ENCODE data around the gene MAP7D1. TPM values are rescaled to one million over a fixed set of nuclear protein-coding genes. Genes with fewer than 3 reads are reported as not detected.
A peak's percentile ranks its signal among the peaks of the same experiment; 100 is the strongest.

The MAP7D1 gene
- total RNA-seq, 1 experiment from 2014 or later = 192 TPM

- H3K4me3 ChIP-seq (ENCODE audit: low read depth, low read length, poor library complexity, severe bottlenecking) = peak overlapping the region; percentile 61
- ChIA-PET CTCF (interaction anchor here (1.1 to 1.7 kb wide), 2 partner anchors 36 to 37 kb away, joined by 5 to 7 read pairs; no protein-coding TSS in a partner anchor), POLR2A (ENCODE audit: low non-redundant PET) (no interaction called here)
- peaks cover 13% of the 10 kb centered on the region for H3K4me1 ChIP-seq (ENCODE audit: insufficient read depth, low read length, poor library complexity, severe bottlenecking)
- no peaks in the 10 kb centered on the region for H3K9me3 ChIP-seq (ENCODE audit: low read depth, low read length, poor library complexity, severe bottlenecking)
- DNase-seq (ENCODE audit: low spot score) = peak; percentile 37
- peaks cover 9% of the 10 kb centered on the region for H3K36me3 ChIP-seq (ENCODE audit: insufficient read depth, low read length, poor library complexity, severe bottlenecking)
- TSS peak; percentile 99 for BruUV-seq (replicated peaks)
- H3K27ac ChIP-seq (ENCODE audit: low read depth, low read length, poor library complexity, severe bottlenecking) = peak overlapping the region; percentile 95
- no peak for TF ChIP-seq EZH2 (IDR thresholded peaks at IDR 0.05; ENCODE audit: borderline replicate concordance, low read depth, low read length, poor library complexity, severe bottlenecking)
- H3K27me3 ChIP-seq (replicated peaks; ENCODE audit: insufficient read depth, low read depth, low read length, poor library complexity) = no peaks in the 10 kb centered on the region
- intact Hi-C loops (cut with micrococcal nuclease; ENCODE audit: unreplicated experiment) = no loop called here
Observed at GRCh38 chr1:36223381-36223995, 67.5 kb downstream of the MAP7D1 start.

GRCh38 chr1:36223996-36224536, 68.1 kb downstream of the MAP7D1 start, which contains the start of gene THRAP3:
Gene THRAP3, plus strand, starts transcription at chr1:36224443. Its CDS starts 58,121 bp downstream, at chr1:36282564.
- peaks cover 13% of the 10 kb centered on the region for H3K4me1 ChIP-seq (ENCODE audit: insufficient read depth, low read length, poor library complexity, severe bottlenecking)
- CTCF ChIA-PET = interaction anchor here (0.5 to 1.7 kb wide), 4 partner anchors 26 to 76 kb away, joined by 3 to 11 read pairs (median 6); no protein-coding TSS in a partner anchor

GRCh38 chr1:36224537-36225282, 68.8 kb downstream of the MAP7D1 start:
- Histone ChIP-seq H3K27ac (ENCODE audit: low read depth, low read length, poor library complexity, severe bottlenecking) (peak overlapping the region; percentile 95), H3K36me3 (ENCODE audit: insufficient read depth, low read length, poor library complexity, severe bottlenecking) (peaks cover 13% of the 10 kb centered on the region), H3K4me3 (ENCODE audit: low read depth, low read length, poor library complexity, severe bottlenecking) (peak overlapping the region; percentile 61), H3K4me1 (ENCODE audit: insufficient read depth, low read length, poor library complexity, severe bottlenecking) (peaks cover 13% of the 10 kb centered on the region), H3K9me3 (ENCODE audit: low read depth, low read length, poor library complexity, severe bottlenecking) (no peaks in the 10 kb centered on the region), H3K27me3 (replicated peaks; ENCODE audit: insufficient read depth, low read depth, low read length, poor library complexity) (no peaks in the 10 kb centered on the region)
- CTCF ChIA-PET = interaction anchor here (0.5 to 1.7 kb wide), 4 partner anchors 26 to 75 kb away, joined by 3 to 11 read pairs (median 6); no protein-coding TSS in a partner anchor
- DNase-seq (ENCODE audit: low spot score) = peak; percentile 89
- intact Hi-C loops (cut with micrococcal nuclease; ENCODE audit: unreplicated experiment) = loop anchor here (2.0 kb wide), 1 partner anchor 76 kb away; the partner anchor contains the start of gene TRAPPC3
- no TSS peak for BruUV-seq (replicated peaks)
- TF ChIP-seq CTCF (conservative IDR thresholded peaks at IDR 0.05; ENCODE audit: low read depth, low read length) (peak; percentile 26; the same call in 1 of the 2 replicates), EZH2 (IDR thresholded peaks at IDR 0.05; ENCODE audit: borderline replicate concordance, low read depth, low read length, poor library complexity, severe bottlenecking) (no peak)
- POLR2A ChIA-PET (ENCODE audit: low non-redundant PET) = no interaction called here

More at GRCh38 chr1:36223996-36224536, 68.1 kb downstream of the MAP7D1 start, which contains the start of gene THRAP3:
- peak within 1 kb of the TSS; percentile 61 for H3K4me3 ChIP-seq (ENCODE audit: low read depth, low read length, poor library complexity, severe bottlenecking)
- intact Hi-C loops (cut with micrococcal nuclease; ENCODE audit: unreplicated experiment) = loop anchor here (2.0 kb wide), 1 partner anchor 75 kb away; the partner anchor contains the start of gene TRAPPC3
- H3K27me3 ChIP-seq (replicated peaks; ENCODE audit: insufficient read depth, low read depth, low read length, poor library complexity) = no peaks in the 10 kb centered on the region
- BruUV-seq (replicated peaks) = no TSS peak
- peaks cover 13% of the 10 kb centered on the region for H3K36me3 ChIP-seq (ENCODE audit: insufficient read depth, low read length, poor library complexity, severe bottlenecking)
- no peak for TF ChIP-seq CTCF (conservative IDR thresholded peaks at IDR 0.05; ENCODE audit: low read depth, low read length)
- no peak for TF ChIP-seq EZH2 (IDR thresholded peaks at IDR 0.05; ENCODE audit: borderline replicate concordance, low read depth, low read length, poor library complexity, severe bottlenecking)
- POLR2A ChIA-PET (ENCODE audit: low non-redundant PET) = no interaction called here
- peak; percentile 100 for DNase-seq (ENCODE audit: low spot score)
- H3K9me3 ChIP-seq (ENCODE audit: low read depth, low read length, poor library complexity, severe bottlenecking) = no peaks in the 10 kb centered on the region
- H3K27ac ChIP-seq (ENCODE audit: low read depth, low read length, poor library complexity, severe bottlenecking) = peak within 1 kb of the TSS; percentile 95

Measured in A673 (cell line).